Central memory CD8-positive, alpha-beta T cell (primary cell): ENCODE measurements around the gene TRAPPC2L.
A peak's percentile ranks its signal among the peaks of the same experiment; 100 is the strongest.

Experiments used
- ATAC-seq: fragments of 150-1000 bp; cut with Tn5 transposase; replicated peaks from 2 replicates; pipeline ENCODE4 v1.10.0; 2022; ENCODE audit warnings: mild to moderate bottlenecking, moderate FRiP score, moderate number of reproducible peaks; ENCODE audit not compliant: poor library complexity, severe bottlenecking; ENCODE audit errors: extremely low read depth
- DNase-seq, 2 donors: peaks; one replicate each; pipeline ENCODE4 v3.0.0; 2021; ENCODE audit warnings: low spot score in 2 of 2
- H3K27ac Mint-ChIP-seq: one replicate; pipeline ENCODE4 v1.8.0; 2022; ENCODE audit warnings: low read depth, mild to moderate bottlenecking, moderate library complexity, mixed read lengths
- H3K27me3 Mint-ChIP-seq: one replicate; pipeline ENCODE4 v1.8.0; 2022; ENCODE audit warnings: mixed read lengths
- H3K36me3 Mint-ChIP-seq: one replicate; pipeline ENCODE4 v1.8.0; 2022; ENCODE audit warnings: mild to moderate bottlenecking, moderate library complexity, mixed read lengths; ENCODE audit not compliant: insufficient read depth
- H3K4me1 Mint-ChIP-seq: one replicate; pipeline ENCODE4 v1.8.0; 2022; ENCODE audit warnings: mixed read lengths
- H3K4me3 Mint-ChIP-seq: one replicate; pipeline ENCODE4 v1.8.0; 2022; ENCODE audit warnings: mild to moderate bottlenecking, moderate library complexity, mixed read lengths
- H3K9me3 Mint-ChIP-seq: one replicate; pipeline ENCODE4 v1.8.0; 2022; ENCODE audit warnings: mixed read lengths

The TRAPPC2L gene

DNA sequence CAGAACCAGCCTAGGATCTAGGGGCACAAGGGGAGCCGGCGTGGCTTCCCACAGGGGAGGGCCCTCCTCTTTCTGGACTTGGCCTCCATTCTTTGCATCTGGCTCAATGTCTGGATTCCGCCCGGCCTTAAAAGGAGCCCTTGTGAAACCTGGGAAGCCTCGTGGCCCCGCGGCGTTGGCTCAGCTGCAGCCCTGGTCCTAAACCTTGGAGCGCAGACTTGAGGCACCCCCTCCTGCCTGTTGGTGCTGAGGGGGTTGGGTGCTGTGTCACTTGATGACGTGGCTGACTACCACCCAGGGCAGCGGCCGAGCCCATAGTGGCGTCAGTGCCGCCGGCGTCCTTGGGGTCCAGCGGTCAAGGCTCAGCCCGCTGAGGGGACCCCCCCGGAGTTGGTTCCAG is 4.4 kb downstream of the TRAPPC2L start:
- ATAC-seq = no peak
- Mint-ChIP-seq H3K4me3 (no peak overlapping the region), H3K36me3 (peaks cover 27% of the 10 kb centered on the region), H3K27ac (no peak overlapping the region), H3K9me3 (no peaks in the 10 kb centered on the region), H3K27me3 (no peaks in the 10 kb centered on the region), H3K4me1 (peaks cover 14% of the 10 kb centered on the region)
- DNase-seq = no peak

- peaks cover 8% of the 10 kb centered on the region for H3K4me1 Mint-ChIP-seq
- ATAC-seq = no peak
- H3K4me3 Mint-ChIP-seq = no peak overlapping the region
- H3K9me3 Mint-ChIP-seq = no peaks in the 10 kb centered on the region
- H3K36me3 Mint-ChIP-seq = peaks cover 19% of the 10 kb centered on the region
- H3K27ac Mint-ChIP-seq = no peak overlapping the region
- no peaks in the 10 kb centered on the region for H3K27me3 Mint-ChIP-seq
- no peak for DNase-seq
Observed at GRCh38 chr16:88862968-88863367, 6.0 kb downstream of the TRAPPC2L start.

DNA sequence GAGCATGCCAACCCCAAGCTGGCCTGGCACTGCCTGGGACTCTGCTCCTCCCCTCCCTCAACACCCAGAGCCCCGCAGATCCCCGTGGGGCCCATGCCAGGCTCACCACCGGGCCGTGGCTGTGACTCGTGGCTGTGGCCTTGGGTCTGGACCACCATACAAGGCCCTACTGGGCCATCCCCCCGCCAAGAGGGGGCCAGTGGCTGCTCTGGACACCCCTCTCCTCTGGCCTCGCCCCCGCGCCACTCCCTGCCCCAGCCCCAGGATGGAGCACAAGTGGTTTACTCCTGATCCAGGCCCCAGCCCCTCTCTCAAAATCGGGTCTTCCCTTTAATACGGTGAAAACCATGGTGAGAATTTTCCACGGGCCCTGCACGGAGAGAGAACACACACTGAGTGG is 6.5 kb downstream of the TRAPPC2L start:
- Mint-ChIP-seq H3K9me3 (no peaks in the 10 kb centered on the region), H3K4me3 (no peak overlapping the region), H3K4me1 (peaks cover 3% of the 10 kb centered on the region), H3K36me3 (peaks cover 18% of the 10 kb centered on the region), H3K27ac (no peak overlapping the region), H3K27me3 (no peaks in the 10 kb centered on the region)
- ATAC-seq = no peak
- no peak for DNase-seq

DNA sequence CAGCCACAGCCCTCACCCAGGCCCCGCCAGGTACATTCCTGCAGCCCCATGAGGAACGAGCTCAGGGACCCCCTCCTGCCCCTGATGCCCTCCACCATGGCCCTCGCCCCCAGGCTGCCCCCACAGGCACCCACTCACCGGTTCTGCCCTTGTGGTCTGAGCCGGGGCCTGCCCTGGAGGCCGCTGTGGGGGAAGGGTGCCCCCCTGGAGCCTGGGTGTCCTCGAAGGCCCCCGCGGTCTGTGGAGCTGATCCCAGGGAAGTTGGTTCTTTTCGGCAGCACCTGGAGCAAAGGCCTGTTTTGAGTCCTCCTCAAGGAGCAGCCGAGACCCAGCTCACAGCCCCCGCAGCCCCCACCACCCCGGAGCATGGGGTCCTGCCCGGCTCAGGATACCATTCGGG is 7.2 kb downstream of the TRAPPC2L start:
- H3K9me3 Mint-ChIP-seq = no peaks in the 10 kb centered on the region
- H3K4me1 Mint-ChIP-seq = no peaks in the 10 kb centered on the region
- no peak for DNase-seq
- no peak for ATAC-seq
- no peak overlapping the region for H3K4me3 Mint-ChIP-seq
- H3K27ac Mint-ChIP-seq = no peak overlapping the region
- no peaks in the 10 kb centered on the region for H3K27me3 Mint-ChIP-seq
- H3K36me3 Mint-ChIP-seq = peaks cover 18% of the 10 kb centered on the region

DNA sequence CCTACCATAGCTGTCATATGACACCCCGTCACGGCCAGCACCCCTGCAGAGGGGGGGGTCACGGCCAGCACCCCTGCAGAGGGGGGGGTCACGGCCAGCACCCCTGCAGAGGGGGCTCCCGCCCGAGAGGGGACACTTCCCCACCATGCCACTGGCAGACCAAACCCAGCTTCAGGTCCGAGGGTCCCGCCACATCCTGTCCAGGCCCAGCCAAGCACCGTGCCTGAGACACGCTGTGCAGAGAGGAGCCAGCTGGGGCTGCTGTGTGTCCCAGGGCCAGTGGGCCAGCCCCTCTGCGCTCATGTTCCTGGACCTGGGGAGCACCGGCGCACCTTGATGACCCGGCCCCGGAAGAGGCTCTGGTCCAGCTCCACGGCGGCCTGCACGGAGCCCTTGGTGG is 7.6 kb downstream of the TRAPPC2L start:
- DNase-seq (no peak), ATAC-seq (no peak)
- Mint-ChIP-seq H3K27me3 (peaks cover 4% of the 10 kb centered on the region), H3K36me3 (peaks cover 15% of the 10 kb centered on the region), H3K4me3 (no peak overlapping the region), H3K9me3 (no peaks in the 10 kb centered on the region), H3K4me1 (no peaks in the 10 kb centered on the region), H3K27ac (no peak overlapping the region)

DNA sequence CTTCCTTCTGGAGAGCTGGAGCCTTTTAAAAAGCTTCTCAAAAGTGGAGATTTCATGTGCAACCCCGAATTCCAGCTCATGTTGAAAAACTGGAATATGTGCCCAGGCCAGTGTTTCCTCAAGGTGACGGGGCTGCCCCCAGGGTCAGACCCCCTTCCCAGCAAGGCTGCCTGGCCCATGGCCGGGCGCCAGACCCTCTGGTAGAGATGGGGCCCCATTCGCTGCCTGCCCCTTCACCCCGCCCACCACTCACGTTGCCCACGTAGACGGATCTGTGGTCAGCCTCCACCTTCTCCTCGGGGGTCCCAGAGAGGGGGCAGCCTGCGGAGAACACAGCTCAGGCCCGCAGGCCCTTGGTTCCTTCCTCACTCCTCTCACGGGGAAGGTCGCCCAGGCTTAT is 8.4 kb downstream of the TRAPPC2L start:
- DNase-seq = no peak
- Mint-ChIP-seq H3K4me1 (no peaks in the 10 kb centered on the region), H3K9me3 (no peaks in the 10 kb centered on the region), H3K27me3 (peaks cover 12% of the 10 kb centered on the region), H3K4me3 (no peak overlapping the region), H3K36me3 (peaks cover 12% of the 10 kb centered on the region), H3K27ac (no peak overlapping the region)
- ATAC-seq = no peak

GRCh38 chr16:88865742-88866141 is 8.8 kb downstream of the TRAPPC2L start:
- ATAC-seq (no peak), DNase-seq (no peak)
- peaks cover 16% of the 10 kb centered on the region for H3K27me3 Mint-ChIP-seq
- H3K4me1 Mint-ChIP-seq = no peaks in the 10 kb centered on the region
- no peaks in the 10 kb centered on the region for H3K9me3 Mint-ChIP-seq
- peaks cover 12% of the 10 kb centered on the region for H3K36me3 Mint-ChIP-seq
- H3K27ac Mint-ChIP-seq = no peak overlapping the region
- no peak overlapping the region for H3K4me3 Mint-ChIP-seq

DNA sequence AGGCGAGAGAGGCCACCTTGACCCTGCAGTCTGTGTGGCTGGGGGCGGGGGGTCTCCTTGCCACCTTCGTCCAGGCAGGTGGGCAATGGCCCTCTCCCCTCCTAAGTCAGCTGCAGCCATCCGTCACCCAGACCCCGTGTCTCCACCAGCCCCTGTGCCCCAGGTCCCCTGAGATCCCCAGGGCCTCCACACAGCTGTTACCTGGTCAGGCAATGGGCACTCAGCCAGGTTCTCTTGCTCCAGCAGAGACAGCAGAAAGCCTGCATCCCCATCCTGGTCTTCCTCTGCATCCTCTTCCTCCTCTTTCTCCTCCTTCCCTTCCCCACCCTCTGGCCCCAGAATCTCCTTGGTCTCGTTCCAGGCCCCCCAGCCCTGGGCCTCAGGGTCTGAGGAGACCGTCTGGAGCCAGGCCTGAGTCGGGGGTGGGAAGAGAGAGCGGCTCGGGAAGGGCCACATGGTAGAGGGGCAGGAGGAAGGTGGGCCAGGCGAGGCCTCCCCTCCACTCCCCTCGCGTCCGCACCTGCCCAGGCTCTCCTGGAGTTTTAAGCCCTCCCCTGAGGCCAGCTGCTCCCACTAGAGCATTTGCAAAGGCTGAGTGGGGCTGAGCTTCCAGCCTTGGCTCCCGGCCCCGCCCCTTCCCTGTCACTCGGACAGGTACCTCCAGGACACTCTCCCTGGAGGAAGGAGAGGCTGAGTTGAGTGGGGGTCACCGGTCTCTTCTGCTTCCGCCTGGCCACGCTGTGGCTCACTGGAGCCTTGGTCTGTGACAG is 9.4 kb downstream of the TRAPPC2L start, which contains the start of gene PABPN1L:
Gene PABPN1L (minus strand): TSS at position 510 of the 770 bp plus-strand sequence. CDS start 54 bp downstream, at position 456.
- Mint-ChIP-seq H3K27me3 (peaks cover 22% of the 10 kb centered on the region), H3K36me3 (peaks cover 9% of the 10 kb centered on the region), H3K9me3 (no peaks in the 10 kb centered on the region), H3K4me1 (no peaks in the 10 kb centered on the region), H3K27ac (no peak within 1 kb of the TSS), H3K4me3 (no peak within 1 kb of the TSS)
- no peak for DNase-seq
- no peak for ATAC-seq

GRCh38 chr16:88867581-88868246 is 10.8 kb downstream of the TRAPPC2L start:
- ATAC-seq (no peak), DNase-seq (no peak)
- Mint-ChIP-seq H3K4me3 (no peak overlapping the region), H3K27ac (no peak overlapping the region), H3K27me3 (peaks cover 27% of the 10 kb centered on the region), H3K9me3 (no peaks in the 10 kb centered on the region), H3K4me1 (no peaks in the 10 kb centered on the region), H3K36me3 (peaks cover 6% of the 10 kb centered on the region)

DNA sequence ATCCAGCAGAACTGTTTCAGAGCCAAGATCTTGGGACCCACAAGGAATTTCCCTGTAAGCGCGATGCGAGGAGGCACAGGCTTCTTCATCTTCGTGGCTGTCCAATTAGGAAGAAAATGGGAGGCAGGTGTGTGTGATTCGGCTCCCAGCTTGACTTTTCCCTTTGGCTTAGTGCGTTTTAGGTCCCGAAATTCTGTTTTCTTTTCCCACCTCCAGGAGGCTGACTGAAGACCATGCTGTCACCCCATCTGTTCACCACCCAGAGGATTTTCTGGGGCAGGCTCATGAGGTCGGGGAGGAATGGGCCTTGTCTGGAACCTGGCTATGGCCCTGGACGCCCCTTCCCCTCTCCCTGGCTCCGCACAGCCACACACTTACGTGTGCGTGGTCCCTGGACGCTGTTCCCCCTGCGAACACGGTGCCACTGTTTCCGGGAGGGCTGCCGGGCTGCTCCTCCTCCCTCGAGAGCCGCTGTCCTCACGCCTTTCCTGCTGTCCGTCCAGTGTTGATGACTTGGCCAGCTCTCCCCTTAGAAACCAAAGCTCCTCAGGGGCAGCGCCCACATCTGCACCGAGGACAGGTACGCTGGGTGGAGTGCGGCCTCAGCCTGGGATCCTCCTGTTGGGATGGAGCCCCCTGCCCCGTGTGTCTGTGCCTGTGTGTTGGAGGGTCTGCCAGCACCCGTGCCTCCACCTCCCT is 12.2 kb downstream of the TRAPPC2L start:
- Mint-ChIP-seq H3K27me3 (peaks cover 27% of the 10 kb centered on the region), H3K36me3 (peaks cover 6% of the 10 kb centered on the region), H3K4me1 (no peaks in the 10 kb centered on the region), H3K9me3 (no peaks in the 10 kb centered on the region), H3K27ac (no peak overlapping the region), H3K4me3 (no peak overlapping the region)
- ATAC-seq (no peak), DNase-seq (no peak)

GRCh38 chr16:88869673-88869980 is 12.7 kb downstream of the TRAPPC2L start:
- ATAC-seq = no peak
- no peak overlapping the region for H3K4me3 Mint-ChIP-seq

GRCh38 chr16:88870608-88871348 is 13.9 kb downstream of the TRAPPC2L start:
- Mint-ChIP-seq H3K4me1 (no peaks in the 10 kb centered on the region), H3K36me3 (peaks cover 6% of the 10 kb centered on the region), H3K9me3 (no peaks in the 10 kb centered on the region), H3K27me3 (peaks cover 27% of the 10 kb centered on the region), H3K4me3 (no peak overlapping the region), H3K27ac (no peak overlapping the region)
- ATAC-seq (peak; percentile 24), DNase-seq (no peak)

More at GRCh38 chr16:88869673-88869980, 12.7 kb downstream of the TRAPPC2L start:
- Mint-ChIP-seq H3K4me1 (no peaks in the 10 kb centered on the region), H3K27me3 (peaks cover 27% of the 10 kb centered on the region), H3K27ac (no peak overlapping the region), H3K36me3 (peaks cover 6% of the 10 kb centered on the region), H3K9me3 (no peaks in the 10 kb centered on the region)
- no peak for DNase-seq
